B cell (primary cell): ENCODE measurements around the gene FHIT. TPM values are rescaled to one million over a fixed set of nuclear protein-coding genes. Genes with fewer than 3 reads are reported as not detected.

Source experiments
- ATAC-seq: fragments of 200-7000 bp; cut with Tn5 transposase; one replicate; pipeline ENCODE4 v1.10.0; 2021; ENCODE audit warnings: low read depth, mild to moderate bottlenecking, moderate number of reproducible peaks, moderate library complexity
- CTCF ChIA-PET: fragments of 350-600 bp; sonication (Branson Sonifier 250); formaldehyde crosslinking; loops from one replicate; lab custom pipeline; 2021; ENCODE audit warnings: antibody characterized with exemption, inconsistent platforms; lab: Charles Lee
- POLR2A ChIA-PET: fragments of 350-600 bp; sonication (Branson Sonifier 250); formaldehyde crosslinking; loops from one replicate; lab custom pipeline; 2021; ENCODE audit warnings: antibody characterized with exemption; lab: Charles Lee
- DNase-seq: peaks from one replicate; pipeline ENCODE4 v3.0.0; 2013
- H2AFZ ChIP-seq: 2 replicates; pipeline ENCODE4 v1.6.1; 2012; ENCODE audit warnings: mild to moderate bottlenecking, low read depth, low read length; ENCODE audit not compliant: insufficient read depth, poor library complexity, severe bottlenecking
- H3K27ac ChIP-seq, 2 donors: 1 replicate in 1 of 2; 2 replicates in 1 of 2; pipeline ENCODE4 v1.5.1; 2012 to 2013; ENCODE audit warnings: low read length in 2 of 2, mild to moderate bottlenecking in 2 of 2, moderate library complexity in 1 of 2
- H3K27me3 ChIP-seq, 4 experiments: fragments of 200-600 bp in 1 of 4; sonication (generic) in 1 of 4; replicated peaks in 1 of 4; 1 replicate in 2 of 4; 2 replicates in 2 of 4; pipeline versions ENCODE4 v1.6.1 to v1.7.0; 2013 to 2016; ENCODE audit warnings: low read length in 3 of 4, mild to moderate bottlenecking in 2 of 4, mixed read lengths in 1 of 4, moderate library complexity in 1 of 4; ENCODE audit not compliant: insufficient read depth in 4 of 4, control insufficient read depth in 3 of 4; ENCODE audit errors: control extremely low read depth in 1 of 4
- H3K36me3 ChIP-seq, 2 experiments: replicated peaks in 1 of 2; 1 replicate in 1 of 2; 2 replicates in 1 of 2; pipeline versions ENCODE4 v1.6.1 to v1.7.1; 2013; ENCODE audit warnings: low read length in 1 of 2; ENCODE audit not compliant: insufficient read depth in 2 of 2, control insufficient read depth in 1 of 2; ENCODE audit errors: control extremely low read depth in 1 of 2, extremely low read depth in 1 of 2
- H3K4me1 ChIP-seq, 2 donors: fragments of 200-600 bp in 1 of 2; sonication (generic) in 1 of 2; 1 replicate in 1 of 2; 2 replicates in 1 of 2; pipeline versions ENCODE4 v1.5.1 to v1.6.1; 2013 to 2017; ENCODE audit warnings: low read length in 2 of 2; ENCODE audit not compliant: control insufficient read depth in 2 of 2, insufficient read depth in 2 of 2
- H3K4me2 ChIP-seq: replicated peaks from 2 replicates; pipeline ENCODE3; 2012; ENCODE audit warnings: mild to moderate bottlenecking, low read depth, low read length; ENCODE audit not compliant: poor library complexity, severe bottlenecking
- H3K4me3 ChIP-seq, 5 experiments: fragments of 200-600 bp in 1 of 5; sonication (generic) in 1 of 5; 1 replicate in 3 of 5; 2 replicates in 2 of 5; pipeline versions ENCODE4 v1.5.1 to v1.7.0; 2011 to 2016; ENCODE audit warnings: low read length in 4 of 5, mild to moderate bottlenecking in 4 of 5, low read depth in 2 of 5, control low read depth in 1 of 5, moderate library complexity in 1 of 5; ENCODE audit not compliant: insufficient read depth in 1 of 5; ENCODE audit errors: control extremely low read depth in 1 of 5, extremely low read depth in 1 of 5
- H3K79me2 ChIP-seq: fragments of 200-600 bp; sonication (generic); one replicate; pipeline ENCODE4 v1.6.0; 2016; ENCODE audit warnings: low read length; ENCODE audit not compliant: control insufficient read depth, insufficient read depth
- H3K9ac ChIP-seq: fragments of 200-600 bp; sonication (generic); 2 replicates; pipeline ENCODE4 v1.6.1; 2017; ENCODE audit warnings: mild to moderate bottlenecking, low read length, moderate library complexity
- H3K9me3 ChIP-seq, 3 donors: one replicate each; pipeline versions ENCODE4 v1.6.1 to v1.7.1; 2013; ENCODE audit warnings: low read length in 2 of 3; ENCODE audit not compliant: control insufficient read depth in 2 of 3, insufficient read depth in 1 of 3; ENCODE audit errors: control extremely low read depth in 1 of 3
- H4K20me1 ChIP-seq: 2 replicates; pipeline ENCODE4 v1.6.0; 2012; ENCODE audit warnings: mild to moderate bottlenecking, low read length; ENCODE audit not compliant: insufficient read depth, control insufficient read depth, poor library complexity, severe bottlenecking
- H3K27ac Mint-ChIP-seq: one replicate; pipeline ENCODE4 v1.8.0; 2021; ENCODE audit warnings: mixed read lengths
- H3K27me3 Mint-ChIP-seq: one replicate; pipeline ENCODE4 v1.8.0; 2021; ENCODE audit warnings: mixed read lengths
- H3K4me1 Mint-ChIP-seq: one replicate; pipeline ENCODE4 v1.8.0; 2021; ENCODE audit warnings: mixed read lengths
- H3K4me3 Mint-ChIP-seq: one replicate; pipeline ENCODE4 v1.8.0; 2021; ENCODE audit warnings: mixed read lengths
- H3K9me3 Mint-ChIP-seq: one replicate; pipeline ENCODE4 v1.8.0; 2022; ENCODE audit warnings: mixed read lengths; ENCODE audit not compliant: insufficient read depth
- CTCF ChIP-seq: fragments of 200-600 bp; IDR thresholded peaks from one replicate; pipeline ENCODE4 v1.8.0; 2022; ENCODE audit warnings: antibody characterized with exemption, mild to moderate bottlenecking
- EZH2 ChIP-seq: IDR thresholded peaks from 2 replicates; pipeline ENCODE4 v1.6.1; 2012; ENCODE audit warnings: borderline replicate concordance, low read depth, mild to moderate bottlenecking, moderate library complexity, low read length; ENCODE audit not compliant: insufficient read depth, poor library complexity, severe bottlenecking
- WGBS: methylation state at CpG from one replicate; pipeline ENCODE4 v1.1.5; 2013; ENCODE audit warnings: missing lambda C conversion rate; ENCODE audit not compliant: insufficient coverage; 5-methylcytosine and 5-hydroxymethylcytosine counted together
- intact Hi-C: fragments of 100-400 bp; cut with micrococcal nuclease; formaldehyde crosslinking; loops from one replicate; pipeline ENCODE4 v1.10.0; 2022
- polyA plus RNA-seq: library from polyadenylated mRNA; depleted of rRNA; stranded (reverse); fragments of >200 nt; gene quantifications from 2 replicates; pipeline ENCODE4 v1.2.3, GENCODE V29; 2012
- total RNA-seq, 2 donors: library from RNA; stranded (reverse); fragments of 120-200 nt in 1 of 2; gene quantifications; 1 replicate in 1 of 2; 2 replicates in 1 of 2; pipeline versions ENCODE4 v1.2.3 to v1.2.4, GENCODE V29; 2013 to 2022

The FHIT gene
- total and polyA plus RNA-seq, 2 donors (not counting 1 experiment from before 2014, with no cell fraction given) = 1.7 to 7.8 TPM

DNA sequence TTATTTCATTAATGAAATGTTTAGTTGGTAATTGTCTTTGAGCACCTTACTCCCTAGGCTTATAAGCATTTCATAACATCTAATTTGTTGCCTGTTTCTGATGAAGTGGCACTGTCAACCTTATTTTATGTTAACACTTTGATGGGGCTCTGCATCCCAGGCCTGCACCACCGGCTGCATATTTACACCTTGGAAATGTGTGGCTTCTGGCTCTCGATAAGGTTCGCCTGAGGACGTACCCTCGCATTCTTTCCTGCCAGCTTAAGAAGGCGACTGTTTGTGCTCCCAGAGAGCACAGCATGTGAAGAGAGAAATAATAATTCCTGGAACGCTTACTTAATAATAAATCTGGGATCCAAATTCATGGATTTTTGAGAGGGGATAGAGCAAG, 1438.1 kb downstream of the FHIT start:
- H3K36me3 ChIP-seq = no peaks in the 10 kb centered on the region
- CTCF ChIA-PET = interaction anchor here (1.6 kb wide), 1 partner anchor 45 kb away, joined by 4 read pairs; no protein-coding TSS in a partner anchor
- no peaks in the 10 kb centered on the region for H4K20me1 ChIP-seq
- ATAC-seq (no peak), DNase-seq (no peak)
- no peak overlapping the region for H3K9ac ChIP-seq
- POLR2A ChIA-PET = no interaction called here
- no peaks in the 10 kb centered on the region for H3K9me3 ChIP-seq
- H3K27me3 ChIP-seq = no peaks in the 10 kb centered on the region
- intact Hi-C loops = no loop called here
- WGBS = 100% methylated on average over 6 of the region's 7 CpGs
- no peak overlapping the region for H3K4me2 ChIP-seq
- H3K79me2 ChIP-seq = no peaks in the 10 kb centered on the region
- H3K9me3 Mint-ChIP-seq = no peaks in the 10 kb centered on the region
- H2AFZ ChIP-seq = no peak overlapping the region
- no peaks in the 10 kb centered on the region for H3K27me3 Mint-ChIP-seq
- H3K4me1 ChIP-seq = peaks cover 14 to 17% of the 10 kb centered on the region in 2 donors
- H3K27ac Mint-ChIP-seq = no peak overlapping the region
- no peak overlapping the region for H3K4me3 ChIP-seq
- peaks cover 25% of the 10 kb centered on the region for H3K4me1 Mint-ChIP-seq
- no peak overlapping the region for H3K27ac ChIP-seq
- no peak overlapping the region for H3K4me3 Mint-ChIP-seq
- TF ChIP-seq CTCF (no peak), EZH2 (no peak)

- 84% methylated on average over 3 of the region's 11 CpGs for WGBS
- H3K9me3 Mint-ChIP-seq = no peaks in the 10 kb centered on the region
Observed at GRCh38 chr3:59812237-59813147, 1438.8 kb downstream of the FHIT start.

More at GRCh38 chr3:59812237-59813147, 1438.8 kb downstream of the FHIT start:
- intact Hi-C loops = no loop called here
- no peak overlapping the region for H3K27ac ChIP-seq
- no peak overlapping the region for H3K4me3 ChIP-seq
- H3K9me3 ChIP-seq = no peaks in the 10 kb centered on the region
- no peak overlapping the region for H3K4me2 ChIP-seq
- Mint-ChIP-seq H3K27ac (no peak overlapping the region), H3K27me3 (no peaks in the 10 kb centered on the region), H3K4me3 (no peak overlapping the region), H3K4me1 (peaks cover 25% of the 10 kb centered on the region)
- H3K36me3 ChIP-seq = no peaks in the 10 kb centered on the region
- TF ChIP-seq EZH2 (no peak), CTCF (no peak)
- H3K4me1 ChIP-seq = peaks cover 14 to 17% of the 10 kb centered on the region in 2 donors
- H2AFZ ChIP-seq = no peak overlapping the region
- no peaks in the 10 kb centered on the region for H4K20me1 ChIP-seq
- POLR2A ChIA-PET = no interaction called here
- CTCF ChIA-PET = interaction anchor here (1.6 kb wide), 1 partner anchor 46 kb away, joined by 4 read pairs; no protein-coding TSS in a partner anchor
- no peak overlapping the region for H3K9ac ChIP-seq
- no peaks in the 10 kb centered on the region for H3K79me2 ChIP-seq
- ATAC-seq (no peak), DNase-seq (no peak)
- no peaks in the 10 kb centered on the region for H3K27me3 ChIP-seq
